PC-9 (cell line): ENCODE measurements around the gene TCIRG1.

Source experiments
- CTCF ChIP-seq: fragments of 200-600 bp; sonication (generic); conservative IDR thresholded peaks from 2 replicates; pipeline ENCODE4 v1.6.1; 2017; ENCODE audit warnings: mixed run types, antibody characterized with exemption, mild to moderate bottlenecking, moderate library complexity
- EZH2 ChIP-seq: fragments of 200-600 bp; sonication (generic); IDR thresholded peaks from 2 replicates; pipeline ENCODE4 v1.8.0; 2017; ENCODE audit warnings: antibody characterized with exemption, low read depth

DNA sequence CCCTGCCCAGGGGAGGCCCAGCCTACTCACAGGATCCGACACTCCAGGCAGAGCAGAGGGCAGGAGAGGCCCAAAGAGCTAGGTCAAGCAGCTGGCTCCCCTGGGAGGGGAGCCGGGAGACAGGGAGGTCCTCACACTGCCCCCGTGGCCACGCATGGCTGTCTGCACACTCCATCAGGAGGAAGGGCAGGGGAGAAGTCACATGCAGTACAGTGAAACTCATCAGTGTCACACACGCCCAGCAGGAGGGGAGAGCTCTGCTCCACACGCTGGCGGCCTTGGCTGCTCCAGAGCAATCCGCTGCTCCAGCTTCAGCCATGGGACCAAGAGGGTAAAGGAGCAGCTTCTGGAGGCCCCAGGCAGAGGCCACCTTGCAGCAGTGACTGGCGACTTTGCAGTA is 14.3 kb downstream of the TCIRG1 start:
- TF ChIP-seq CTCF (no peak), EZH2 (no peak)
